ENCODE results near the gene GPBP1L1.

GPBP1L1 gene

DNA sequence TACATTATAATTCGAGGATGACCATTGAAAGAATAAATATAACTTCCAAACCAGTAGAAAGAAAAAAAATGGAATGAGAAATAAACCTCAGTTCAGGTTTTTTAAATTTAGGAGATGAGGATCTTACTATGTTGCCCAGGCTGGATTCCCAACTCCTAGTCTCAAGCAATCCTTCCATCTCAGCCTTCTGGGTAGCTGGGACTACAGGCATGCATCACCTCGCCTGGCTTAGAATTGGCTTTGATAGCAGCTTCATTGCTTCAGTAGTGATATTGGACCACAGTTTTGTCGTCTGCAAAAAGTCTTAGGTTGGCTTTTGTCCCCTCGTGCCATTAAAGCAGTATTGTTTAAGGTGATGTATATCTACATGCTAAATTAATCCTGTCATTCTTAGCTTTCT is 99.6 kb downstream of the GPBP1L1 start:
- no peak for DNase-seq (ENCODE audit: low read depth in 2 of 2)

DNA sequence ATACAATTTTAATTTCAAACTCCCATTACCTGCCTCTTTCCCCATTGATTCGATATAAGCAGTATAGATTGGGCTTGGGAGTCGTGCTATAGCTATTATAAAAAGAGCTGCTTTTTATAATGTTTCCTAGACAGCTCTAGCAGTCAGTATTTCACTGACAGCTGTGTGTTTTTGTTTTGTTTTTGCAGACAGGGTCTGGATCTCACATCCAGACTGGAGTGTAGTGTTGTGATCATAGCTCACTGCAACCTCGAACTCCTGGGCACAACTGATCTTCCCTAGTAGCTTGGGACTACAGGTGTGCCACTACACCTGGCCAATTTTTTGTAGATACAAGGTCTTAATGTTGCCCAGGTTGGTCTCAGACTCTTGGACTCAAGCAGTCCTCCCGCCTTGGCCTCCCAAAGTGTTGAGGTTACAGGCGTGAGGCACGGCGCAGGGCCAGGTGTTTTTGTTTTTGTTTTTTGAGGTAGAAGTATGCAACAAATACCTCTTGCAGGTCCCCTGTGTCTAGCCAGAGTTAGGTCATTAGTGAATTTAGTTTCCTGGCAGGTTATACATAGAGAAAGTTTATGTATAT is 100.7 kb downstream of the GPBP1L1 start:
- no peak for DNase-seq (ENCODE audit: low read depth in 2 of 2)

DNA sequence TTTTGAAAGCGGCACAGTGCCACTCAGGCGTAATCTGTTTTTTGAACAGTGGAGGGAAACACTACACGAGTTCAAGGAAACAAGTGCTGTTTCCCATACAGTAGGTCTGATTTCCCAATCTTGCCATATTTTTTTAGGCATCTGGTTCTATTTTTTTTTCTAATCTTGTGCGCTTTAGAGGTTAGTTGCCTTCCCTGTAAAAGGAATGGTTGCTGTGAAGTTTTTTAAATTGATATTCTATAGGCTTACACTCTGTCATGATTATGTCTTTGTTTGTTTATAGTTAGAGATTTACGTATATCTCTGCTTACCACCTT is 101.3 kb downstream of the GPBP1L1 start:
- DNase-seq (ENCODE audit: low read depth in 2 of 2), result no peak

DNA sequence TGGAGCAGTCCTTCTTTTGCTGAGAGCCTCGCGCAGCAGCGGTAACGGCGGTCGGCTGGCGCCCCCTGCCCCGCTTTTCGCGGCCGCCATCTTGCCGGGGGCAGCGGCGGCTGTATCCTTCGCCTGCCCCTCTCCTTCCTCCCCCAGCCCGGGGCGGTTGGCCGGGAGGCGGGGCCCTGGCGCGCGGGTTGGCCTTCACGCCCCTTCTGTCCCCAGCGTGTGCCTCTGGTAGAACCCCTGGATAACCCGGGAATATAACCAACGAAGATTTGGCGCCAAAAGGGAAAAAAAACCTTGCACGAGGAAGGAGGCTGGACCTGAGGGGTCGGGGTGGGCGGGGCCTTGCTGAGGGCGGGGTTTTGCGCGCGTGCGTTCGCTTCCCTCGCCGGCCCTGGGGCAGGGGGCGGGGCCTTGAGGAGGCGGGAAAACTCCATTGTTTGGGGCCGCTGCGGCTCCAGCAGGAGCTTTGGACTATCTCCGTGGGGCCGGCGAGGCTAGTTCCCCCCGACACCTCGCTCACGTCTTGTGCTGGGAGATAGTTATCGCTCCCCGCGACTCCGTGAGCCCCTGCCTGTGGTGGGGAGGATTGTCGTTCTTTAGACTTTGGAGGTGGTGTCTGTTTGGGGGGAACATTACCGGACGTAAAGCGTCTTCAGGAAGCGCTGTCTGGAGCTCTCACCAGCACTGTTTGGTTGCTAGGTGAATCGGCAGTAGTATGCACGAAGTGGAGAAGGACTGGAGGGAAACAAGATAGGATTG is 101.8 kb downstream of the GPBP1L1 start:
- peak; percentile 68 to 79 for DNase-seq (ENCODE audit: low read depth in 2 of 2)

DNA sequence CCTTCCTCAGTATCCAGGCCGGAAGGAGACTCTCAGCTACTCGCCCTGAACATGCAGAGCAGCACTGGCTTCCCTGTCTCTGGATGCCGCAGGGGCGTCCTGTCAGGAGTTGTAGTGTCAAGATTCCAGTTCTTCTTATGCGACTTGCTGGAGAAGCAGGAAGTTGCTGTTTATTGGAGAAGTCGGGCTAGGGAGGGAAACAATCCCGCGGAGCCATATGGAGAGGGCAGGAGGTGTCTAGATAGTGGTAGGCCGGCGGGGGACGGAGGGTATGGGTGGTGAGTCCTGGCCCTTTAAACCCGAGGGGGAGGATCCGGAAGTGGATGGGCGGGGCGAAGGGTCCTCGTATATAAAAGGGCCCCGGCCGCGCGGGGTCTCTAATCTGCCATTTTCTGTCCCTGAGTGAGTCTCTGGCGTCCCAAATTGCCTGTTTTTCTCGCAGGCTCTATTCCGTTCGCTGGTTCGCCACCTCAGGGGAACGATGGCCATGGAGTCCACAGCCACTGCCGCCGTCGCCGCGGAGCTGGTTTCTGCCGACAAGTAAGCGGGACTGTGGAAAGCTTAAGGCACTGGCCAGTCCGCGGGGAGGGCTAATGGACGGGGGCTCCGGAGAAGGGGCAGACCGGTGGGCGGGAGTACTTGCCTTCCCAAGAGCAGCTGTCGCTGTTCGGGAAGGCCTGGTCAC is 102.5 kb downstream of the GPBP1L1 start, which contains the start of gene NASP:
Gene NASP (plus strand): TSS at position 376 of the 685 bp plus-strand sequence. CDS start 106 bp downstream, at position 482.
- DNase-seq (ENCODE audit: low read depth in 2 of 2), result peak; percentile 86 to 90

DNA sequence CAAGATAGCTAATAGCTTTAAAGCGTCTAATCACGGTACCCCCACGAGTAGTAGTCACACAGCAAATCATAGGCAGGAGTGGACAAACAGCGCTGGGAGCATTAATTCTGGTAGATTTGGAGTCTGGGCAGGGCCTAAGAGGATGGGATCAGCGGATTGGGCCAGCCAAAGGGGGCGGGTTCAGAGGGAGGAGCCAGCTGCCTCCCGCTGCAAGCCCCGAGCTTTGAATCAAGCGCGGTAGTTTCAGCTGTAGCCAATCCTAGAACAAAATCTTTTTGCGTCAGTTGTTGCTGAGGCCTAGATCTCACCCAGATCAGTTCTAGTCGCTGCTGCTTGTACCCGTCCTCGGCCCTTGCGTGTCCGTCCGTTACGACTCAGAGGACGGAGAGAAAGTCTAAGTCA is 103.1 kb downstream of the GPBP1L1 start:
- DNase-seq (ENCODE audit: low read depth in 2 of 2), result peak; percentile 79 to 88
